Natural killer cell treated with Interleukin-12 subunit alpha and Interleukin-12 subunit beta and Interleukin-15 and Interleukin-18, amount 100 ng/mL, for 72 hours (primary cell): Measurements from ENCODE around the gene RHOT2. TPM values are rescaled to one million over a fixed set of nuclear protein-coding genes. Genes with fewer than 3 reads are reported as not detected.

Source experiments
- ATAC-seq, 2 donors: fragments of 150-1000 bp; cut with Tn5 transposase in 1 of 2; sonication (Bioruptor Pico), chemical (Tn5 transposase) in 1 of 2; 2 replicates each; pipeline ENCODE4 v1.10.0; 2021
- DNase-seq: peaks from one replicate; pipeline ENCODE4 v3.0.0; 2022; ENCODE audit warnings: low spot score
- H3K27ac Mint-ChIP-seq, 2 donors: 1 replicate in 1 of 2; 2 replicates in 1 of 2; pipeline ENCODE4 v1.8.0; 2022; ENCODE audit warnings: mixed read lengths in 2 of 2, mild to moderate bottlenecking in 1 of 2, moderate library complexity in 1 of 2
- H3K27me3 Mint-ChIP-seq, 2 donors: 1 replicate in 1 of 2; 2 replicates in 1 of 2; pipeline ENCODE4 v1.8.0; 2022; ENCODE audit warnings: mixed read lengths in 2 of 2
- H3K36me3 Mint-ChIP-seq: one replicate; pipeline ENCODE4 v1.8.0; 2022; ENCODE audit warnings: mixed read lengths
- H3K4me1 Mint-ChIP-seq, 2 donors: 1 replicate in 1 of 2; 2 replicates in 1 of 2; pipeline ENCODE4 v1.8.0; 2022; ENCODE audit warnings: low read depth in 2 of 2, mixed read lengths in 2 of 2, mild to moderate bottlenecking in 1 of 2
- H3K4me3 Mint-ChIP-seq: one replicate; pipeline ENCODE4 v1.8.0; 2022; ENCODE audit warnings: mixed read lengths
- H3K9me3 Mint-ChIP-seq: 2 replicates; pipeline ENCODE4 v1.8.0; 2022; ENCODE audit warnings: mixed read lengths
- total RNA-seq, 2 donors: library from RNA; stranded (reverse); gene quantifications; one replicate each; pipeline ENCODE4 v1.2.3, GENCODE V29; 2022

RHOT2 gene
- total RNA-seq, 2 donors from 2014 or later = 171 to 259 TPM

DNA sequence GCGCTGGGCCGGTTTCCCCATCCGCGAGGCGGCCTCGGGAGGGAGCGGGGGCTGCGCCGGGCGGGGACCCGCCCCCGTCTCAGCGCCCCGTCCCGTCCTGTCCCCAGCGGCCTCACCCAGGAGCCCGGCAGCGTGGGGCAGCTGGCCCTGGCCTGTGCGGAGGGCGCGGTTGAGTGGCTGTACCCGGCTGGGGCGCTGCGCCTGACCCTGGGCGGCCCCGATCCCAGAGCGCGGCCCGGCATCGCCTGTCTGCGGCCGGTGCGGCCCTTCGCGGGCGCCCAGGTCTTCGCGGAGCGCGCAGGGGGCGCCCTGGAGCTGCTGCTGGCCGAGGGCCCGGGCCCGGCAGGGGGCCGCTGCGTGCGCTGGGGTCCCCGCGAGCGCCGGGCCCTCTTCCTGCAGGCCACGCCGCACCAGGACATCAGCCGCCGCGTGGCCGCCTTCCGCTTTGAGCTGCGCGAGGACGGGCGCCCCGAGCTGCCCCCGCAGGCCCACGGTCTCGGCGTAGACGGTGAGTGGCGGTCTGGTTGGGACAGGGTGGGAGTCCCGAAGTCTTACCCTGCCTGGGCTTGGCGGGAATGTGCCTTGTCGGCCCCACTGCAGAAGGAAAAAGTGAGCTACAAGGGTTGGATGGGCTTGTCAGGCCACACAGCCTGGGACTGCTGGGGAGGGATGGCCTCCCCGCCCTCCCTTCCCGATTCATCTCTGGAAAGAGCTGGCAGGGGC lies 47.7 kb downstream of the RHOT2 start:
- H3K27ac Mint-ChIP-seq = no peak overlapping the region
- peaks cover 0 to 3% of the 10 kb centered on the region in 2 donors for H3K27me3 Mint-ChIP-seq
- H3K9me3 Mint-ChIP-seq = no peaks in the 10 kb centered on the region
- no peaks in the 10 kb centered on the region for H3K36me3 Mint-ChIP-seq
- DNase-seq (no peak), ATAC-seq (peak; percentile 34)
- H3K4me3 Mint-ChIP-seq = peak overlapping the region; percentile 30
- peaks cover 0 to 16% of the 10 kb centered on the region in 2 donors for H3K4me1 Mint-ChIP-seq

DNA sequence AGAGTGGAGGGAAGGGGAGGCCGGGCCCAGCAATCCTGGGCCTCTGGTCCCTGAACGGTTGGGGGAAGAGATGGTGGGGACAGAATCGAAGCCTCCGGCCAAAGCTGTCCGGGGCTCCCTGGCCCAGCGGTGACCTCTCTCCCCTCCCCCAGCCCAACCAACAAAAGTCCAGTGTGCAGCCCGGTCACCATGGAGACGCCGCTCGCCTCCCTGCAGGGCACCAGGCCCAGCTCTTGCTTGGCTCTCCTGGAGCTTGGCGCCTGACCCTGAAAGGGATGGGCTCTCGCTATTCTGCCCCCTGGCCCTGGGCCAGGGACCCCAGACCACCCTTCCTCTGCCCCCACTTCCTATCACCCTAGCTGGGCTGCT lies 48.3 kb downstream of the RHOT2 start:
- peak overlapping the region; percentile 30 for H3K4me3 Mint-ChIP-seq
- DNase-seq = no peak
- peaks cover 0 to 3% of the 10 kb centered on the region in 2 donors for H3K27me3 Mint-ChIP-seq
- no peak for ATAC-seq
- no peak overlapping the region for H3K27ac Mint-ChIP-seq
- peaks cover 0 to 16% of the 10 kb centered on the region in 2 donors for H3K4me1 Mint-ChIP-seq
- H3K9me3 Mint-ChIP-seq = no peaks in the 10 kb centered on the region
- no peaks in the 10 kb centered on the region for H3K36me3 Mint-ChIP-seq

DNA sequence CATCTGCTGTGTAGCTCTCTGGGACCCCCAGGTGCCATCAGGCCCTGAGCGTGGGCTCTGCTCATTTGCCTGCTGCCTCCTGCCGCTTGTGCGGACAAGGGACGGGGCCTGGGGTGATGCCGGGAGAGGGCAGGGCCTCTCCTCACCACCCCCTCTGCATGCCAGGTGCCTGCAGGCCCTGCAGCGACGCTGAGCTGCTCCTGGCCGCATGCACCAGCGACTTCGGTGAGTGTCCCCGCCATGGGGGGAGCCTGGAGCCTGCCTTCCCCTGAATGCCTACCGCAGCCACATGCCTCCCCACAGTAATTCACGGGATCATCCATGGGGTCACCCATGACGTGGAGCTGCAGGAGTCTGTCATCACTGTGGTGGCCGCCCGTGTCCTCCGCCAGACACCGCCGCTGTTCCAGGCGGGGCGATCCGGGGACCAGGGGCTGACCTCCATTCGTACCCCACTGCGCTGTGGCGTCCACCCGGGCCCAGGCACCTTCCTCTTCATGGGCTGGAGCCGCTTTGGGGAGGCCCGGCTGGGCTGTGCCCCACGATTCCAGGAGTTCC lies 48.9 kb downstream of the RHOT2 start:
- H3K4me3 Mint-ChIP-seq = peak overlapping the region; percentile 30

DNA sequence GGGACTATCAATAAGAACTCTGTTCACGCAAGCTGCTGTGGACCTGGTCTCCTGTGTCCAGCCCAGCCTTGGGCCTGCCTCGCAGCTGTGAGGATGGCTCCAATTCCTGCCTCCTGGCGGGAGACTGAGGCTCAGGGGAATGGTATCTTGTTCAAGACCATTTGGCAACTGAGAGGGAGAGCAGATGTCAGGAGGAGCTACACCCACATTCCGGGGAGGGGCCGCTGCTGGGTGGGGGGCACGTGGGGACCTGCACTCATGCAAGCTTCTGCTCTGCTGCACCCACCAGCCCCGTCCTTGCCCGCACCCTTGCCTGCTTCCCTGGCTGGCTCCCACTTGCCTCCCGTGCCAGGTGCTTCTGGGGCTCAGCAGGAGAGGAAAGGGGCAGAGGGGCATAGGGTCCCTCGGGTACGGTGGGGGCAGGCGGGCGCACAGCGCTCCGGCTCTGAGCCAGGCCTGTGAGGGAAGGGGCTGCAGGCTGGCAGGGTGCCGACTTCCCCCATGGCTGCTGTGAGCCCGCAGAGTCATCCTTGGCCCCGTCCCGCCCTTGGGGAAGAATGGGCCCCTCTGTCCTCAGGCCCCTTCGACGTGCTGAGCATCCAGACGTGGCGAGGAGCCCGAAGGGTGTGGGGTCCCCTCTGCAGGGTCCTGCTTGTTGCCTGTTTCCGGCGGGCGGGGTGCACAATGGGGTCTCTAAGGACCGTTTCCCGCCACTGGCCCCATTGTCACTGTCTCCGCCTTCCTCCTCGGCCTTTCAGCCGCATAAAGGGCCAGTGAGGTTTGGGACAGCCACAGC lies 49.7 kb downstream of the RHOT2 start:
- H3K36me3 Mint-ChIP-seq = no peaks in the 10 kb centered on the region
- no peaks in the 10 kb centered on the region for H3K9me3 Mint-ChIP-seq
- peaks cover 0 to 16% of the 10 kb centered on the region in 2 donors for H3K4me1 Mint-ChIP-seq
- H3K27ac Mint-ChIP-seq = no peak overlapping the region
- ATAC-seq = no peak
- peaks cover 0 to 2% of the 10 kb centered on the region in 2 donors for H3K27me3 Mint-ChIP-seq
- no peak overlapping the region for H3K4me3 Mint-ChIP-seq
- no peak for DNase-seq

More for the DNA sequence above, 48.9 kb downstream of the RHOT2 start:
- peaks cover 0 to 3% of the 10 kb centered on the region in 2 donors for H3K27me3 Mint-ChIP-seq
- peaks cover 0 to 16% of the 10 kb centered on the region in 2 donors for H3K4me1 Mint-ChIP-seq
- DNase-seq (no peak), ATAC-seq (no peak)
- no peak overlapping the region for H3K27ac Mint-ChIP-seq
- H3K36me3 Mint-ChIP-seq = no peaks in the 10 kb centered on the region
- H3K9me3 Mint-ChIP-seq = no peaks in the 10 kb centered on the region

DNA sequence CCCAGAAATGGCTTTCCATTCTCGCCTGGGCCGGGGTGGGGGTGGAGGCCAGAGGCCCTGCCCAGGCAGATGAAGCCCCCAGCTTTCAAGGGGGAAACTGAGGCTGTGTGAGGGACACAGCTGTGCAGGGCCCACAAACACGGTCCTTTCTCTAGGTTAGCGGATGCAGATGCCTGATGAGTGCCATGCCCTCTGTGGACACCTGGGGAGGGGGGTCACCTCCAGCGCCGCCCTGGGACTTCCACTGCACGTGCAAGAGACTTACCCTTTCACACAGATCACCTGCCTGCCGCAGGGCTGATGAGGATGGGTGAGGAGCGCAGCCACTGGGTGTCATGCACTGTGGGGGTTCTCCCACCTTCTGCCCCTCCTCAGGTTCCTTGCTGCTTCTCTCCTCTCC lies 50.5 kb downstream of the RHOT2 start:
- Mint-ChIP-seq H3K27me3 (no peaks in the 10 kb centered on the region), H3K9me3 (no peaks in the 10 kb centered on the region), H3K36me3 (no peaks in the 10 kb centered on the region), H3K4me1 (peaks cover 0 to 15% of the 10 kb centered on the region in 2 donors), H3K27ac (no peak overlapping the region), H3K4me3 (no peak overlapping the region)
- ATAC-seq (no peak), DNase-seq (no peak)

DNA sequence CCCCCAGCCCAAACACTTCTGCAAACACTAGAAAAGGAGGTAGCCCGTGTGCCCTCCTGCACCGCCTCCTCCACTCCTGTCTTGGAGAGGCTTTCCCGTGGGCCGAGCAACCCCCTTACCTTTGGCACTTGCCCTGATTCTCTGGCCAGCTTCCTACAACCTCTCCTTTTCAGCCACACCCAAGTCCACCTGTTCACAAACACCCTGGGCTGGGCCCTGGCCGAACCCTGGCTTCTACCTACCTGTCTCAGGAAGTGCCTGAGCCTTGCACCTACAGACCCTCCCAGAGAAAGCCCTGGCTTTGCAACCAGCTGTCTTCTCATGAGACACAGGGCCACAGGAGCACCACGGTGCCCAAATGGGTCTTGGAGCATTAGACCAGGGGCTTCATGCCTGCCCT lies 51.0 kb downstream of the RHOT2 start:
- Mint-ChIP-seq H3K4me1 (peaks cover 0 to 15% of the 10 kb centered on the region in 2 donors), H3K9me3 (no peaks in the 10 kb centered on the region), H3K27ac (no peak overlapping the region), H3K36me3 (no peaks in the 10 kb centered on the region), H3K27me3 (no peaks in the 10 kb centered on the region), H3K4me3 (peak overlapping the region; percentile 79)
- ATAC-seq (no peak), DNase-seq (no peak)

DNA sequence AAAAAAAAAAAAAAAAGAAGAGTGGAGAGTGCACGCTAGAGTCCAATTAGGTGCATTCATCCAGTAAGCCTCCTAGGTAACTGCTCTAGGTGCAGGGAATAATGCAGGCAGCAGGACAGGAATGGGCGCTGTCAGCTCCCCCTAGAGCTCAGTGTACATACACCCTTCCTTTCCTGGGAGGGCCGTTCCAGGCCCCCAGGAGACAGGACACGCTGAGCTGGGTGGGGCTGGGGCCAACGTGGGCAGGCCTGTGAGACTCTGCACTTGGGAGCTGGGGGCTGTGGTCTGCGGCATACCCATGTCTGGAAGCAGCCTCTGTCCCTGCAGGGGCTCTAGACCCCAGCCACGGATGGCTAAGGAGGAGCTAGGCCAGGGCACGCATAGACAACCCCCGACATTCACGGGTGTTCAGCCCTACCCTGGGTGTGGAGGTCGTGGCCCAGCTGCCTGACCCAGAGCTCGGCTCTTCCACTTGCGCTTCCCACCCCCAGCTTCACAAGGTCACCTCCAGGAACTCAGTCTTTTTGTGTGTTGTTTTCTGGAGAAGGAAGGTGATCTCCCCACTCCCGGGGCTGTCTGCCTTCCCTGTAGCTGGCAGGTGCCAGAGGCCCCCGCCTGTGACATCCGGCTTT lies 52.0 kb downstream of the RHOT2 start:
- no peaks in the 10 kb centered on the region for H3K36me3 Mint-ChIP-seq
- no peak for ATAC-seq
- no peak for DNase-seq
- peak overlapping the region; percentile 79 for H3K4me3 Mint-ChIP-seq
- H3K27ac Mint-ChIP-seq = peak overlapping the region; percentile 41 to 57
- no peaks in the 10 kb centered on the region for H3K27me3 Mint-ChIP-seq
- H3K9me3 Mint-ChIP-seq = no peaks in the 10 kb centered on the region
- H3K4me1 Mint-ChIP-seq = peaks cover 0 to 15% of the 10 kb centered on the region in 2 donors

DNA sequence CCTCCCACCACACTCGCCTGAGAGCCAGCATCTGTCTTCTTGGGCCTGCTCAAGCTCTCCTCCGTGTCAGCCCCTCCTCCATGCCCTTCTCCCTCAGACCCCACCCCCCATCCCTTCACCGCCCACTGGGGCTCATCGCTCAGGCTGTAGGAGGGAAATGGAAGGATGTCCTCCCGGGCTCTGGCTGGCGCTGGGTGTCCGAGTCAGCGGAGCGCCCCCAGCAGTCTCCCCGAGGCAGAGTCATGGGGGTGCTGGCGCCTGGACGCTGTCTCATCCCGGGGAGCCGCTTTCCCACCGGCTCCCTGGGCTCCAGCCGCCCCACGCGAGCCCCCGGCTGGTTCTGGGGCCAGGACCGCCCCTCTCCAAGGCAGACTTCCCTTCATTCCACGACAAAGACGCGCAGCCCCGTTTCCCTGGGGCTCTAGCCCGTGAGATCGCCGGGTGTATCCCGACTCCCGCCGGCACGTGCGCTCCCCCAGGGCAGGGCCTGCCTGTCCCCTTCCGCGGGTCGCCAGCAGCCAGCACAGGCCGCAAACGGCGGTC lies 52.6 kb downstream of the RHOT2 start:
- Mint-ChIP-seq H3K4me1 (peaks cover 0 to 15% of the 10 kb centered on the region in 2 donors), H3K27ac (peak overlapping the region; percentile 41 to 57)

DNA sequence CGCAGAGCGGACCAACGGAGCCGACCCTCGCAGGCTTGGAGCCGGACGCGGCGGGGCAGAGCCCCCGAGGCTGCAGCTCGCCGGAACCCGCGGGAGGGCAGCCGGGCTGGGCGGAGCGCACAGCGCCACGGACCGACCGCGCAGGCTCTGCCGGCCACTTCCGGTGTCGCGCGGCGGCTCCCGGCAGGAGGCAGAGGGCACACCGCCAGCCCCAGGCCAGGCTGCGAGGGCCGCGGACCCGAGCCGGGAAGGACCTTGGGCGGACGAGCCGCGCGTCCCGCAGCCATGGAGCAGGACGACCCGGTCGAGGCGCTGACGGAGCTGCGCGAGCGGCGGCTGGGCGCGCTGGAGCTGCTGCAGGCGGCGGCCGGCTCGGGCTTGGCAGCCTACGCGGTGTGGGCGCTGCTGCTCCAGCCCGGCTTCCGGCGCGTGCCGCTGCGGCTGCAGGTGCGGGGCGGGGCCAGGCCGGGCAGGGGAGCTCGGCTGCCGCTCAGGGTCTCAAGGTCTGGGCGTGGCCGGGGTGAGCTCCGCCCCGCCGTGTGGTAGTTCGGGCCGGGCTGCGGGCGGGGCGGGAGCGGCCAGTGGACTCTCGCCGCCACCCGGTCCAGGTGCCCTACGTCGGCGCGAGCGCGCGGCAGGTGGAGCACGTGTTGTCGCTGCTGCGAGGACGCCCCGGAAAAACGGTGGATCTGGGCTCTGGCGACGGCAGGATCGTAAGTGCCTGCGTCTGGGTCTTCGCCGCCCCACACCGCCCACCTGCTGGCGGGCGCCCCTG lies 53.2 kb downstream of the RHOT2 start, which contains the start of gene ANTKMT:
Gene ANTKMT, plus strand, starts transcription at position 157 of the 775 bp plus-strand sequence. Its CDS starts 129 bp downstream, at position 286.
- Mint-ChIP-seq H3K9me3 (no peaks in the 10 kb centered on the region), H3K27ac (peak within 1 kb of the TSS; percentile 41 to 57), H3K27me3 (no peaks in the 10 kb centered on the region), H3K36me3 (no peaks in the 10 kb centered on the region), H3K4me3 (peak within 1 kb of the TSS; percentile 79), H3K4me1 (peaks cover 0 to 15% of the 10 kb centered on the region in 2 donors)
- peak; percentile 83 to 90 for ATAC-seq
- DNase-seq = peak; percentile 88

More for the DNA sequence above, 52.6 kb downstream of the RHOT2 start:
- DNase-seq = no peak
- H3K4me3 Mint-ChIP-seq = peak overlapping the region; percentile 79
- H3K9me3 Mint-ChIP-seq = no peaks in the 10 kb centered on the region
- peak; percentile 29 to 37 for ATAC-seq
- no peaks in the 10 kb centered on the region for H3K27me3 Mint-ChIP-seq
- no peaks in the 10 kb centered on the region for H3K36me3 Mint-ChIP-seq

DNA sequence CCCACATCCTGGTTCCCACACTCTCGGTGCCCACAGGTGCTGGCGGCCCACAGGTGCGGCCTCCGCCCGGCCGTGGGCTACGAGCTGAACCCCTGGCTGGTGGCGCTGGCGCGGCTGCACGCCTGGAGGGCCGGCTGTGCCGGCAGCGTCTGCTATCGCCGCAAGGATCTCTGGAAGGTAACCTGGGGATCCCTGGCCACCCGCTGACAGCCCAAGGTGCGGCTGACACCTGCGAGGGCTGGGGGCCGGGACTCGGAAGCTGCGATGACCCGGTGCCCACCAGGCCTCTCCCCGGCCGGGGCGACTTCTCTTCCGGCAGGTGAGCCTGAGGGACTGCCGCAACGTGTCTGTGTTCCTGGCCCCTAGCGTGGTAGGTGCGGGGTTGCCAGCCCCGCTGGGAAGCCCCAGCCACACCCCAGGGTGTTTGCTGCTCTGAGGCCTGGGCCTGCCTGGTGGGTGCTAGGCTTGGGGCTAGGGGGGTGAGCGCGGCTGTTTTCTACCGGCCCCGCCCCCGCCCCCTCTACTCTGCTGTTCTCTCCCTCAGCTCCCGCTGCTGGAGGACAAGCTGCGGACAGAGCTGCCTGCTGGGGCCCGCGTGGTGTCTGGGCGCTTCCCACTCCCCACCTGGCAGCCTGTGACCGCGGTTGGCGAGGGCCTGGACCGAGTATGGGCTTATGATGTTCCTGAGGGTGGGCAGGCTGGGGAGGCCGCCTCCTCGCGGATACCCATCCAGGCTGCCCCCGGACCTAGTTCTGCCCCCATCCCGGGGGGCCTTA lies 54.0 kb downstream of the RHOT2 start:
- no peaks in the 10 kb centered on the region for H3K36me3 Mint-ChIP-seq
- H3K4me1 Mint-ChIP-seq = peaks cover 0 to 15% of the 10 kb centered on the region in 2 donors
- H3K27ac Mint-ChIP-seq = no peak overlapping the region
- no peaks in the 10 kb centered on the region for H3K27me3 Mint-ChIP-seq
- no peak for ATAC-seq
- H3K9me3 Mint-ChIP-seq = no peaks in the 10 kb centered on the region
- no peak for DNase-seq
- H3K4me3 Mint-ChIP-seq = peak overlapping the region; percentile 49

DNA sequence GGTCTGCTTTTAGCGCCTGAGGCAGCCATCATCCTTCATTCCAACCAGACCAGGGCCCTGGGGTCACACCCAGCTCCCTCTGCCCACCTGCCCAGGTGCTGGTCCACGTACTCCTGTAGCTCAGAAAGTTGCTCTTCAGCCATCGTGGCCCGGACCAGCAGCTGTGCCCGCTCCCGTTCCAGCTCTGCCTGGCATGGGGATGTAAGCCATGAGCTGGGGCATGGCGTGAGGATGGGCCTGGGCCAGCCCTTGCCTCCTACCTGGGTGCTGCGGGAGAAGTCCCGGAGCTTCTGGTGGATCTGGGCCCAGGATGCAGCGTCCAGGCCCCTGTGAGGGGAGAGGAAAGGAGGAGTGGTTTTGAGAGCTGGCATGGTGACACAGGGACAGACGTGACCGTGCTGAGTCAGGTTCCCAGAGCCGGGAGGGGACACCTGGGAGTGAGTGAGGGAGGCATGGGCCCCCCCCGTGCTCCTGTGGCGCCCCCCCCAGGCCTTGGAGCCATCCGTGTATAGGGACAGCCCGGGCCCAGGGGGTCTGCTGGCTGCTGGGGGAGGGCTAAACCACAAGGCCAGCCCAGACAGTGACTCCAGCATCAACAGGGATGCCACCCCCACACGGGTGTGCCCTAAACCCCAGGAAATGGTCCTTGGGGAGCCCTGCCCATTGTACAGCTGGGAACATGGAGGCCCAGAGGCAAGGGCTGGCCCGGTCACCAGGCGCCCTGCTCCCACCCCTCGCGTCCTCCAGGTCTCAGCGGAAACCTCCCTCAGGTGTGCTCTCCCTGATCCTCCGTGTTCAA lies 55.1 kb downstream of the RHOT2 start:
- no peak for DNase-seq
- H3K36me3 Mint-ChIP-seq = no peaks in the 10 kb centered on the region
- peak overlapping the region; percentile 34 for H3K4me3 Mint-ChIP-seq
- H3K9me3 Mint-ChIP-seq = no peaks in the 10 kb centered on the region
- H3K27ac Mint-ChIP-seq = no peak overlapping the region
- no peaks in the 10 kb centered on the region for H3K27me3 Mint-ChIP-seq
- no peak for ATAC-seq
- H3K4me1 Mint-ChIP-seq = peaks cover 0 to 15% of the 10 kb centered on the region in 2 donors

DNA sequence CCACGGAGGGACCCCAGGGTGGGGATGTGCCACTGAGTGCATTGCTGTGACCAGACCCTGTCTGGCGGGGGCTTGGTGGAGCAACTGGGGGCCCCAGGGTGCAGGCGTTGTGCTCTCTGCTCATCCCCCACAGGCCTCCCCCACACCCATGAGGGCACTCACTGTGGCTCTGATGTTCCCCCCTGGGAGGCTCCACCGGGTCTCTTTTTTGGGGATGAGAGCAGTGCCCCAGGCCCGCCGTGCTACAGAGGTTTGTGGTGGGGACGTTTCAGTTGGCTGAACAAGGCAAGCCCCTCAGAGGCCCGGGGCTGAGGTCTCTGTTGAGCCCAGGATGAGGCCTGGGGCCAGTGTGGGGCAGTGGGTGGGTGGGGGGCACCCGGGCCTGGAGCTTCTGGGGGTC lies 55.8 kb downstream of the RHOT2 start:
- ATAC-seq (no peak), DNase-seq (no peak)
- Mint-ChIP-seq H3K36me3 (no peaks in the 10 kb centered on the region), H3K4me1 (peaks cover 0 to 15% of the 10 kb centered on the region in 2 donors), H3K27me3 (no peaks in the 10 kb centered on the region), H3K4me3 (no peak overlapping the region), H3K9me3 (no peaks in the 10 kb centered on the region), H3K27ac (no peak overlapping the region)
